ENCODE data around the gene ALK.

ALK gene

DNA sequence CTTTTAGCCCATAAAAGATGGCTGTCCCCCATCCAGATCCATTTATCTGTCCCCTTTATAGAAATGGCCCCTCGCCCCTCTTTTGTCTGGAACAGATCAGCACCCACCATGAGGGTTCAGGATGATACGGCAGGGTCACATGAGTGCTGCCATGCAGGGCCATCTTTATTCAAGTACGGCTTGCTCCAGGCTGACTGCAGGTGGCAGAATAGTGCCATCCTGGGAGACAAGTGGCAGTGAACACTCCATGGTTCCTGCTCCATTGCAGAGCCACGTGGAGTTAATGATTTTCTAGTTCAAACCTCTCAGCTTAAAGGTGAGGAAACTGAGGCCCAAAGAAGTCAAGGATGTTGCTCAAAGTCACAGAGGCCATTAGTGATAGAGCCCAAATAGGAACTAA lies 625.5 kb downstream of the ALK start:
- no peak for DNase-seq

DNA sequence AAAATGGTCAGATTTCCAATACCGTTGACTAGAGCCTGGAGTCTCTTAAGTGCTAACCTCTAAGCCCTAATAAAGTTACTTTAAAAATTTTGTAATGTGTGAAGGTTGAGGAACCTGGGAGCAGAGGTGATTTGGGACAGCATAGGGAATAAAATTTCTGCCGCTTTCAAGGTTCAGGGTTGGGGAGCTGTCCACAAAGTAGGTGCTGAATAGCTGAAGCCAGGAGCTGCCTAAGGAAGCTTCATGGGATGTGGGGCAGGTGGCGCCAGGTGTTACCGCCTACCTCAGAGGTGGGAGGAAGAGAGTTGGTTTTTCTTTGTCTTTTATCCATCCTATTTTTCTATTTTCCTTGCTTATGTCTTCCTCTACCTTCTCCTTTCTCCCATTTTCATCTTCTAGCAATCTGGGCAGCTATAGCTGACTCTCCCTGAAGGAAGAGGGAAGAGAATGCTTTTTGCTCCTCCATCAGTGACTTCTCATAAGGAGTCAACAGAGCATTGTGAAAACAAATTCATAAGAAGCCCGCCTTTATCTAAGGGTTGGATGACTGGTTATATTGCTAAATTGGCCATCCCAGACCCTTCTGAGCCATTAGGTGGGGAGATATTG lies 627.5 kb downstream of the ALK start:
- no peak for DNase-seq

DNA sequence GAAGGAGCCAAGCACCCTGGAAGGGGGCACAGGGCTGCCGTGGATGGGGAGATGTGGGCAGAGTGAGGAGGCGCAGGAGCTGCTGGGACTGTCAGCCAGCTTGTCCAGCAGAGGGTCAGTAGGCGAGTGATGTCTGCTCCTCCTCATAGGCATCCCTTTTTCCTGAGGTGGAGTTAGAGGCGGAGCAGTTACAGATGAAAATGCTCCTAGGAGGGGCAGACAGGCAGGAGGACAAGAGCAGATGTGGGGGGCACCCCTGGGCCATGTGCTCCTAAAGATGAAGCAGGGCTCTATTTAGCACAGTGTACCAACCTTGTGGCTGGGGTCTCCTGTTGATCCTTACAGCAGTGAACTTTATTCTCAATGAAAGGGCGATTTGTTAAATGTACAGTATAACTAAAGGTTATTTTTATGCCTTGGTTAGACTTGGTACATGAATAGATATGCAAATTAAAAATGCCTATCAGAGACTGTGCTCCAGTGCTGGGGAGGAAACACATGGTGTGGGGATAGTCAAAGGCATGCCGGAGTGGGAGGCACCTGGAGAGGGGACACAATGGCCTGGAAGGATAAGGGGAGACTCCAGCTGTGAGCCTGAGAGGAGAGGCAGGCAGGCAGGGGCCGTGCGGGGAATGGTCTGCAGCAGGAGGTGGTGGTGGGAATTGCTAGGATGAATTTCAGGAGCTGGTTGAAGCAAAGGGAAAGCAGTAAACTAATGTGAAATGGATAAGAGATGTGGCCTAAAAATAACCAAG lies 630.9 kb downstream of the ALK start:
- no peak for DNase-seq

GRCh38 chr2:29284671-29285070 lies 636.7 kb downstream of the ALK start:
- DNase-seq = no peak

DNA sequence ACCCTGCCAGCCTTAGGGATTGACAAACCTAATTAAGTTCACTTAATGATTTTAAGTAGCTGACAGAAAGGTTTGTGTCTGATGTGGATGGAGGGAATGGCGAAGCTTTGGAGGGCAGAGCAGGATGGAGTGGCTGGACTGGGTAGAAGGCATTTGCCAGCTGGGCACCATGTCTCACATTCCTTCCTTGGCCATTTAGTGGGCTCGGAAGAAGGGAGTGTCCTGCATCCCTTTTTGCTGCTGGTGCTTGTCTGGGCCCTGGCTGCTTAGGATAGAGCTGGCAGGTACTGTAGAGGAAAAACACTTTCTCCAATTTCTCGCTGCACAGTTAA lies 639.5 kb downstream of the ALK start:
- no peak for DNase-seq

DNA sequence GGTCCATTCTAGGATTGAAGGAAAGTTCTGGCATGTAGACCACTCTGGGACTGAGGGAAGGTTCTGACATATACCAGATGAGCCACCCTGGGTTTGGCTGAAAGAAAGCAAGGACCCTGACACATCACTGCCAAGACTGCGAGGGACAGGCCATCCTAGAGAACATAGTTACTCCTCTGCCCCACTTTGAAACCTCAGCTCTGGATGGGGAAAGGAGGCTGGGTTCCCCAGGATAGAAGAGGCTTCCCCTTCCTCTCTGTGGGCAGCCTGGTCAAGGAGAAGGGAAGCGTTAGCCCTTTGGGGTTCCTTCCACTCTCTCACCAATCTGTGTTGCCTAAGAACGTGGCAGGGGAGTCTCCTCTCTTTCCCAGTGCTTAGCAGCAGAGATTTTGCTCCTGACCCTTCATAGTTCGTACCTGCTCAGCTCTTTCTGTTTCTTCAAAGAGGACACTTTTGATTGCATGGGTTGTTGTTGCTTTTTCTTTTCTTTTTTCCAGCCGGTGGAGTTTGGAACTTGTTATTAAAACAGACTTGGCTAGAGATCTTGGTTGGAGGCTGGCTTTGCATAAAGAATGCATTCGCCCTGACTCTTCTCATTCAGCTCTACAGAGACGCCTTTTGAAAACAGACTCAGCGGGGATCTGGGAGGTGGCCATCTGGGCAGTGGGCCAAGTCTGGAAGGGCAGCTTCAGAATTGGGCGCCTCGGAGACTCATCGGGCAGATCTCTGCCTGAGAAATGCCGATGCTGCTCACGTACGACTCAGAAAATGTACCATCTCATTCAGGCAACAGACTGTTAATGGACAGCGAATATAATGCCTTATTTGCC lies 640.1 kb downstream of the ALK start:
- peak; percentile 13 for DNase-seq

DNA sequence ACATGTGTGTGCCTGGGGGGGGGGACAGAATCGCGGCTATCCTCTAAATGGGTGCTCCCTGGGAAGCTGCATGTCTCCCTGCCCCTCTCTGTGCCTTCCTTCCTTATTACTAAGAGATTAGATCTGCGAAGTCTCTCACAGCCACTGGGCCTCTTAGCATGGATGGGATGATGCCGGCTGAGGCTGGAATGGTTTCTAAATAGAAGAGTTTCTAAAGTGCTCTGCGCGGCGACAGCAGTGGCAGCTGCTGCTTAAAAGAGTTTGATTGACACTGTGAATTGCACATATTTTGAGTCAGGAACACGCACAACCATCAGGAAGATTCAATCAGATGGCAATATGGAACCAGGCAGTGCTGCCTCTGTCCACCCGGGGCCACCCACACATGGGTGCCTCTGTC lies 642.4 kb downstream of the ALK start:
- no peak for DNase-seq

DNA sequence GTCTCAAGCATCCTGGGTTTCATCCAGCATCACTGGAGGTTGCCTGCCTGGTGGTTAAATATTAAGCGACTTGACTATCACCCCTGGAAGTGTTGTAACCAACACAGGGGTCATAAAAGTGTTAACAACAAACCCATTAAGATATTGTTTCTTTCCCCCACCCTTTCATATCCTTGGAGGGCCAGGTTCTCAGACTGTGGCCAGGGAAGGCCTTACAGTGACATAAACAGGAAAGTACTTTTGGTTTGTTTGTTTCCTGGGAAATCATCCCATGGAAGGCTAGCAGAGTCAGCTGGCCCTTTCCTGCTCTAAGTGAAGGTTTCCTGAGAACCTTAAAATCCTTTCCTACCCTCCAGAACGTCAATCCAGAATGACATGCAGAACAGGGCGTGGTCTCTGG lies 645.2 kb downstream of the ALK start:
- DNase-seq = no peak

DNA sequence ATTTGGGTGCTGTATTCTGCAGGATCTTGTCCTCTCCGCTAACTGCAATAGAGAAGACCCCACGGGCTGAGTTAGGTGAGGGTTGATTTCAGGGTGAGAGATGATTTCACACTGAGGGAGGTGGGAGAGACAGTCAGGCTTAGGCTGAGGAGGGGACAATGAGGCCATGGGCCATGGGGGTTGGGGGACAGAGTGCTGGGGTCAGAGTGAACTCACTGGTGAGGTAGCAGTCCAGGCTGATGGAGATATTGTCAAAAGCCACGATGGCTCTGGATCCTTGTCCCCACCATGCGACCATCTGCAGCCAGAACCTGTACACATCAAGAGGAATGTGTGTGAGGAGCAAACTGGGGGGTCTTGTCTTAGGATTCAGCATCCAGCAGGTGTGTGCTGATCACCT lies 646.2 kb downstream of the ALK start:
- no peak for DNase-seq

- DNase-seq = no peak
Observed at GRCh38 chr2:29273685-29274611, 647.4 kb downstream of the ALK start.

DNA sequence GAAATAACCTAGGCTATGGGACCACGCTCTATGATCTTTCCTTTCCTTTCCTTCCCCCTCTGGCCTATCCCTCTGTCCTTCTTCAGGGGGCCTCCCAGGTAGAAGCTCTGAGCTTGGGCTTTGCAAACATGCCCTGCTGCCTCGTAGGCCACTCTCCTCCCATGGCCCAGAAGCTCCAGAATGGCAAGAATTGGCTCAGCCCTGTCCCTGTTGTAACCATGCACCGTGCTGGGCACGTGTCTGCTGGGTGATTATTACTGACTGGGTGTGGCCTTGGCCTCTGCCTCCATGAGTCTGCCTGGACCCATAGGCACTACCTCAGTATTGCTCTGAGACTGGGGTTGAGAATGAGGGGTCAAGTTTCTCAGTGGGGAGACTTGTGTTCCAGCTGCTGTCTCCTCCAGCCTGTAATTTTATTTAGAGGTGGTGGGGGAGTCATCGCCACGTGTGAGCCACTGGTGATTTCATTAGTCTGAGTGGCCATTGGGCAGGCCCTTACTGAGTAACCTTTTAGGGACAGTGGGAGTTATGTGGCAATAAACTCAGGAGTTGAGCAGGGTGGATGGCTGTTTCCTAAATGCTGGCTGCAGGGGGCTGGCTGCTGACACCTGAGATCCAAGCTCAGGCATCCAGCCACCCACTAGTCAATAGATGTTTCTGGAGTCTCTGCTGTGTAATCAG lies 648.2 kb downstream of the ALK start:
- no peak for DNase-seq

GRCh38 chr2:29272311-29272710 lies 649.1 kb downstream of the ALK start:
- DNase-seq = no peak

DNA sequence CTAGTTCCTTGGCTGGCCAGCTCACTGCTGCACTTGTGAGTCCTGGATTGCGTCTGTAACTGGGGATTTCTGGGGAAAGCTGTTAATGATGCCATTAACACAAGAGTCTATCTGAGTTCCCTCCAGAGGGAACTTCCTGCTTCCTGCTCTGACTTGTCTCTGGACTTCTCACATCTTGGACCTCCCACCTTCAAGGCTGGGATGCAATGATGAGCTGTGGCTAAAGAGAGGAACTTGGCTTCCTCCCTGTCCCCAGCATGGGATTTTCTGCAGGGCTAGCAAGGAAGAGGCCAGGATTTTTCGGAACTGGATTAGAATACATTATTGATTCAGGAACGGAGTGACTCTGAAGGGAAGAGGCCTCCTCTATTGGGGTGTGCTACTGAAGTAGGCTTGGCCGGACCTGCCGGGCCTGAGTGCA lies 650.7 kb downstream of the ALK start:
- no peak for DNase-seq

GRCh38 chr2:29269765-29270109 lies 651.6 kb downstream of the ALK start:
- no peak for DNase-seq

DNA sequence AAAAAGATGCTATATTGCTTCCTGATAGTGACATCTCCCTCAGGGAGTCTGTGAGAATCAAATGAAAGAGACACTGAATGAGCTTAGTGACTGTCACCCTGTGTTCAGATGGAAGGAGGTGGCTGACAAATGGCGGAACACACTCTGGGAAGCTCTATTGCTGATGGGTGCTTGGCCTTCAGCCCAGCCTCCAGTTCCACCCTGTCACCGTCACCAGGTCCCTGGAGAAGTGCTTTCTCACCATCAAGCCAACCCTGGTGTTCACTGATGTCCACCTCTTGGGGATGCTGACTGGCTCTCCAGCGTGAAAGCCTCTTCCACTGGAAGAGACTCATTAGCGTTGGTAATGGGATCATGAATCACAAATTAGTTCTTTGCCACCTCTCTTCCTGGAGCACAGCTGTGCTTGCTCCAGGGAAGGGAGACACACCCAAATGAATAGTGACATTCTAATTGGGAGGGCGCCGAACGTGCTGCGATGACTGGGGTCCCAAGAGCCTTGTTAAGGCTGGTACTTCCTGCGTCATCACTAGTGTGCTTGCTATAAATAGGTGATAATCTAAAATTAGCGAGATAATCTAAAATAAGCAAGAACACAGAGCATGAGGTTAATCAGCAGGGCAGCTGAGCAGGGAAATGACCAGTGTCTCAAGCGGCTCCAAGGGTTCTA lies 652.2 kb downstream of the ALK start:
- DNase-seq = no peak

DNA sequence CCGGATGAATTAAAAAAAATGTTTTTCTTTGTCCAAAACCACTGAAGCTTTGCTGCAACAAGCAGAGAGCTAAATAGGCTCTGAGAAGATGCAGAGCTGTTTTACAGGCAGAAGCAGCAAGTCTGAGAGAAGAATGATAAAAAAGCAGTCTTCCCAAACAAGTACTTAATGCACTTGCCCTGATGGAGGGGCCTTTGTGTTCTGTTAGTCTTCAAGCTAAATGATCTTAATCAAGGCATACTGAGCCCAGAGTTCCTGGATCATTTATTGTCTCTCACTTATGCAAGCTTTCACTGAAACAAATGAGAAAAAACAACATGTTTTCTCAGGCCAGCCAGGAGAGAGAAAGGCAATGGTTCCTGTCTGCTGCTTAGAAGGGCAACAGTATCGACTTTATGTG lies 653.7 kb downstream of the ALK start:
- DNase-seq = no peak

GRCh38 chr2:29263886-29264285 lies 657.5 kb downstream of the ALK start:
- no peak for DNase-seq

GRCh38 chr2:29262681-29263260 lies 658.6 kb downstream of the ALK start:
- no peak for DNase-seq

GRCh38 chr2:29261003-29261402 lies 660.4 kb downstream of the ALK start:
- DNase-seq = no peak

DNA sequence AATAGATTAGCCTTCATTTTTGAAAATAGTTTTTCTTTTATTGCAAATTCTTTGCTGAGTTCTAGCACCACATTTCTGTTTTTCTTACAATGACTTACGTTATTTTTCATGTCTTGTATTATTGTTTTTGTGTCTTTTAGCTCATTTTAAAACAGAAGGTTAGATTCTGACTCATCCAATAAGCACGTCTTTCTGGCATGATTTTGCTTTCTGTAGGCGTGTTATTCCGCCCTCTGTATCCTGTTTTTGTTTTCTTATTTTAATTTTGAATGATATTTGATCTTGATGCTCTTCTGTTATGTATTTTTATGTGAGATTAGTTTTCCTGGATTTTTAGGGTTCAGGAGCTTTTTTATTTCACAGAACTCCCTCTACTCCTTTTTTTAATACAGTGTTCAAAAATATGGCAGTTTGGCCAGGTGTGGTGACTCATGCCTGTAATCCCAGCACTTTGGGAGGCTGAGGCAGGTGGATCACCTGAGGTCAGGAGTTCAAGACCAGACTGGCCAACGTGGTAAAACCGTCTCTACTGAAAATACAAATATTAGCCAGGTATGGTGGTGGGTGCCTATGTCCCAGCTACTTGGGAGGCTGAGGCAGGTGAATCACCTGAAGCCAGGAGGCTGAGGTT lies 661.1 kb downstream of the ALK start:
- DNase-seq = no peak

DNA sequence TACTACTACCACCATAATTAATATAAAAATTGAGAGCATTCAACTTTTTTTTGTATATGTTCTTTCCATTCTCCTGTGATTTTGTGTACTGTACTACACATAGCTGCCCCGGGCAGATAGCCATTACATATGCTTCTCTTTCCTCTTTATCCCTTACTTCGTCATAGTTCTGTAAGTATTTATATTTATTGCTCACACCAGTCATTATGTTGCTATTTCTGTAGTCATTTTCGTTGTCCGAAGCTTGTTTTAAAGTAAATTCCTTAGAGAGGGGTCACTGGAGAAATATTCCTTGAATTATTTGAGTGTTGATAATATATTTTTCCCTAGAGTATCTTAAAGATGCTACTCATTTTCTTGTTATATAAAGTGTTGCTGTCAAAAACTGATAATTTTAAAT lies 662.2 kb downstream of the ALK start:
- DNase-seq = no peak

Data from NCI-H748 treated with DMSO at 0.1 percent for 48 hours (cell line).